GM18909 (cell line): ENCODE measurements around the gene IGFBP5.

ENCODE experiments used
- ATAC-seq: cut with Tn5 transposase; IDR thresholded peaks from one replicate; pipeline ENCODE4 v1.9.1; 2021; ENCODE audit warnings: mild to moderate bottlenecking; ENCODE audit not compliant: unreplicated experiment, poor library complexity

Gene IGFBP5

GRCh38 chr2:216715402-216715974, 20.1 kb upstream of the IGFBP5 start:
- ATAC-seq: no peak

GRCh38 chr2:216714376-216714775, 19.0 kb upstream of the IGFBP5 start:
- ATAC-seq: no peak

- no peak for ATAC-seq
These were observed 18.5 kb upstream of the IGFBP5 start for GRCh38 chr2:216713691-216714336.

GRCh38 chr2:216711348-216711747, 16.0 kb upstream of the IGFBP5 start:
- no peak for ATAC-seq

GRCh38 chr2:216710551-216711301, 15.4 kb upstream of the IGFBP5 start:
- no peak for ATAC-seq

GRCh38 chr2:216702756-216703155, 7.4 kb upstream of the IGFBP5 start:
- no peak for ATAC-seq

- no peak for ATAC-seq
These were observed 6.2 kb upstream of the IGFBP5 start for GRCh38 chr2:216701544-216701943.

GRCh38 chr2:216700781-216701180, 5.4 kb upstream of the IGFBP5 start:
- ATAC-seq: no peak

- no peak for ATAC-seq
These were observed 4.8 kb upstream of the IGFBP5 start for GRCh38 chr2:216700088-216700567.

GRCh38 chr2:216698895-216699294, 3.5 kb upstream of the IGFBP5 start:
- ATAC-seq: peak; percentile 48

GRCh38 chr2:216698293-216698692, 2.9 kb upstream of the IGFBP5 start:
- no peak for ATAC-seq

- ATAC-seq: no peak
These were observed 1.6 kb upstream of the IGFBP5 start for GRCh38 chr2:216696751-216697560.

GRCh38 chr2:216696321-216696720, 972 bp upstream of the IGFBP5 start:
- ATAC-seq: no peak

- no peak for ATAC-seq
These were observed 527 bp downstream of the IGFBP5 start for GRCh38 chr2:216694826-216695217.

GRCh38 chr2:216694082-216694825, 1.1 kb downstream of the IGFBP5 start:
- ATAC-seq: no peak

GRCh38 chr2:216693414-216694080, 1.8 kb downstream of the IGFBP5 start:
- no peak for ATAC-seq

GRCh38 chr2:216692636-216693413, 2.5 kb downstream of the IGFBP5 start:
- ATAC-seq: no peak

- ATAC-seq: no peak
These were observed 4.3 kb downstream of the IGFBP5 start for GRCh38 chr2:216690853-216691741.
